Measurements from ENCODE around the gene TRAF3IP1. TPM values are rescaled to one million over a fixed set of nuclear protein-coding genes. Genes with fewer than 3 reads are reported as not detected.

The TRAF3IP1 gene
- total RNA-seq, 2 donors from 2014 or later = 5.4 to 10.9 TPM

- 66 to 80% methylated on average over 6 of the region's 6 CpGs for WGBS, 2 donors
- DNase-seq = no peak
- Histone ChIP-seq H3K9me3 (no peaks in the 10 kb centered on the region), H3K27me3 (no peaks in the 10 kb centered on the region), H3K27ac (peak overlapping the region in 3 of 4 donors; percentile 27 to 55 (median 42)), H3K4me3 (no peak overlapping the region), H3K36me3 (replicated peaks in 1 of 2; ENCODE audit: insufficient read depth in 1 of 2, low read depth in 2 of 2) (no peaks in the 10 kb centered on the region), H3K4me1 (no peaks in the 10 kb centered on the region)
- no peak for TF ChIP-seq POLR2A (IDR thresholded peaks at IDR 0.05)
- no peak for TF ChIP-seq CTCF (IDR thresholded peaks at IDR 0.05)
- intact Hi-C loops (cut with DNase I) = no loop called here
- ATAC-seq = no peak
These were observed 78.3 kb downstream of the TRAF3IP1 start for GRCh38 chr2:238398577-238398976.

GRCh38 chr2:238399094-238399493 lies 78.8 kb downstream of the TRAF3IP1 start:
- peak overlapping the region in 3 of 4 donors; percentile 34 to 55 (median 42) for H3K27ac ChIP-seq
- H3K36me3 ChIP-seq (replicated peaks in 1 of 2; ENCODE audit: insufficient read depth in 1 of 2, low read depth in 2 of 2) = no peaks in the 10 kb centered on the region
- intact Hi-C loops (cut with DNase I) = no loop called here
- ATAC-seq (peak; percentile 71), DNase-seq (no peak)
- 50 to 53% methylated on average over 2 of the region's 2 CpGs for whole genome bisulfite sequencing, 2 donors
- H3K9me3 ChIP-seq = no peaks in the 10 kb centered on the region
- no peaks in the 10 kb centered on the region for H3K4me1 ChIP-seq
- H3K4me3 ChIP-seq = no peak overlapping the region
- no peaks in the 10 kb centered on the region for H3K27me3 ChIP-seq
- TF ChIP-seq CTCF (IDR thresholded peaks at IDR 0.05) = no peak
- TF ChIP-seq POLR2A (IDR thresholded peaks at IDR 0.05) = no peak

- no peak for ATAC-seq
- no peak overlapping the region for H3K4me3 ChIP-seq
- no peaks in the 10 kb centered on the region for H3K9me3 ChIP-seq
- intact Hi-C loops (cut with DNase I) = no loop called here
- DNase-seq = no peak
- no peaks in the 10 kb centered on the region for H3K27me3 ChIP-seq
- TF ChIP-seq CTCF (IDR thresholded peaks at IDR 0.05) (no peak), POLR2A (IDR thresholded peaks at IDR 0.05) (no peak)
- H3K4me1 ChIP-seq = no peaks in the 10 kb centered on the region
- WGBS, 2 donors = 92 to 93% methylated on average over 6 to 8 of the region's 8 CpGs
- no peaks in the 10 kb centered on the region for H3K36me3 ChIP-seq (replicated peaks in 1 of 2; ENCODE audit: insufficient read depth in 1 of 2, low read depth in 2 of 2)
- no peak overlapping the region for H3K27ac ChIP-seq
These were observed 81.2 kb downstream of the TRAF3IP1 start for GRCh38 chr2:238401551-238401950.

GRCh38 chr2:238403632-238404405 lies 83.5 kb downstream of the TRAF3IP1 start:
- WGBS, 2 donors = 93% methylated on average over 21 of the region's 21 CpGs
- DNase-seq (no peak), ATAC-seq (no peak)
- H3K27ac ChIP-seq = no peak overlapping the region
- H3K4me3 ChIP-seq = no peak overlapping the region
- intact Hi-C loops (cut with DNase I) = no loop called here
- no peaks in the 10 kb centered on the region for H3K4me1 ChIP-seq
- H3K36me3 ChIP-seq (replicated peaks in 1 of 2; ENCODE audit: insufficient read depth in 1 of 2, low read depth in 2 of 2) = no peaks in the 10 kb centered on the region
- H3K27me3 ChIP-seq = no peaks in the 10 kb centered on the region
- H3K9me3 ChIP-seq = no peaks in the 10 kb centered on the region
- no peak for TF ChIP-seq CTCF (IDR thresholded peaks at IDR 0.05)
- TF ChIP-seq POLR2A (IDR thresholded peaks at IDR 0.05) = no peak

Measured in body of pancreas (tissue), 4 donors.